ENCODE data around the gene RNF224.

Gene RNF224

DNA sequence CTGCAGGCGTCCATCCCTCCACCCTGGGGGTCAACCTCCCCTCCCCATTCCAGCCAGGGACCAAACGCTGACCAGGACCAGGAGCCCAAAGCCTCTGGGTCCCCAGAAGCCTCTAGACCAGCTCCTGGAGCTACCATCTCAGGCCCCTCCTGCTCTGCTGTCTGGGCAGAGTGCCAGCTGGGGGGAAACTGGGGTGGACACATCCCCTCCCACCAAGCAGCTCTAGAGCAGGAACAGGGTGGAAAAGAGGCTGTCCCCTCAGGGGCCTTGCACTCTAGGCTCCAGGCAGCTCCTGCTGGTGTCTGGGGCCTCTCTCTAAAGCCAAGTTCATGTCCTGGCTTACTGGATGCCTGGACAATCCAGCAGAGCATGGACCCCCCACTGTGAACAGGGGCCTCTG lies 34.4 kb upstream of the RNF224 start:
- no peak for DNase-seq

DNA sequence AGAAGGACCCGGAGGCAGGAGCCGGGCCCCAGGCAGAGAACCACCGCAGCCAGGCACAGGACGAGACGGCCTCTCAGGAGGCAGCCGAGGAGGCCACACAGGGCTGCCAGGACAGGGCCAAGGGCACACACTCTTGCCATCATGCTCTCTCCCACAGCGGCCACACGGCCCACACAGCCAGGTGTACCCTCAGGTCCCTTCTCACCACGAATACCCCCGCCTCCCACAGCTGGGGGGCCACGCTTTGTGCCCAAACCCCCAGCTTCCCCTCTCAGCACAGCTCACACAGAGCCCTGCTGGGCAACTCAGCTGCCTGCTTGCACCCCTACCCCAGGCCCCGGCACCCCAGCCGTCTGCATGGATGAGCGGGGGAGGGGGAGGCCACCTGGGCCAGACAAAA lies 33.5 kb upstream of the RNF224 start:
- DNase-seq: no peak

DNA sequence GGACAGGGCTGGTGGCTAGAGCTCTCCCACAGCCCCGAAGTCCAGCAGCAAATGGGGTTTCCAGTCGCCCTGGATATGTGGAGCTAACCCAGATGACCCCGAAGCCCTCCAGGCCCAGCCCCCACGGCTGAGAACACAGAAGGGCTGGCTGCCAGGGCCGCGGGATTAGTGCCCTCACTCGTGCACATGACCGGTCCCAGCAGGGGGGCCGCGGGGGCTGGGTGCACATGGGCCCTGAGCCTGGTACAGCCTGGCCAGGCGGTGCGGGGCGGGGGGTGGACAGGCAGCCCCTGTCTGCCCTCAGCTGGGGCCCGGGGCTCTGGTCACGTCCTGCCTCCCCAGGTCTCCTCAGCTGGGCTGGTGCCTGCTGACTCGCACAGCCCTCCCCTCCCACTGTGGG lies 32.9 kb upstream of the RNF224 start:
- DNase-seq: no peak

DNA sequence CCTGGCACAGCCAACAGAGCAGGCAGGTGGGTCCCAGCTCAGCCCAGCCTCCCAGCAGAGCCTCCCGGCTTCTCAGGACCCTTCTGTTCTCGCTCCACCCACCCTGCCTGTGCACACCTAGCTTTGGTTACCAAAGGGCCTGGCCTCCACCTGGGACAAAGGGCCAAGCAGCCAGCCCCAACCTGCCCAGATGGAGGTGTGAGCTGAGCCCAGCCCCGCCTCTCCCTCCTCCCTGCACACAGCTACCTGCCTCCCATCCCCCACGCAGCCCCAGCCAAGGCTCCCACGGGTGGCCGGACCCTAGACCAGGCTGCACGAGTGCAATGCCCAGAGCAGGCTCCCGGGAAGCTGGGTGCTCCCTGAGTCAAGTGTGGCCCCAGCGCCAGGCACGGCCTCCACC lies 32.4 kb upstream of the RNF224 start:
- no peak for DNase-seq

DNA sequence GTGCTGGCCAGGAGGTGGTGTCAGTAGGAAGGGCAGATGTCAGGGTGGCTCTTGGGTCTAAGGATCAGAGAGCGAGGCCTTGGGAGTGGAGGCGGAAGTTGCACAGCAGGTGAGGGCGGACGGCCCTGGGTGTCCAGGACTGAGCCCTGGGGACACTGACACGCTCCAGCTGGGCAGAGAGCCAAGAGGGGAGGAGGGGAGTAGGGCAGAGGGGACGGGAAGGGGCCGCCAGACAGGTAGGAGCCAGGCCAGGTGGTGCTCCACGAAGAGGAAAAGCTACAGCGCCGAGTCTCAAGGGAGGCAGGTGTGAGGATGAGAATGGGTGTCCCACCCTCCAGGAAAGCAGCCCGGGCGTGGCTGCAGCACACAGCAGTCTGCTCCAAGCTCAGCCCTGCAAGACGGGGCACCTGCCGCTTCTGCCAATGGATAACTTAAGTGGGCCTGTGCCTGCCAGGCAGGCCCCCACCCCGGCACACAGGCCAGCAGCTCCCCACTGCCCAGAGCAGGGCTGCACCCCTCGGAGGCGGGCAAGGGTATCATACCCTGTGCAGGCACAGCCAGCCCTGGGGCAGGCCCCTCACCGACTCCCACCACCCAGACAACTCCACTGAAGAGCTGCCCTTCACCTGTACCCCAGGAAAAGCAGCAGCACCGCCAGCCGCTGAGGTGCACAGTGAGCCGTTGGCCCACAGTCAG lies 31.6 kb upstream of the RNF224 start:
- DNase-seq: no peak

DNA sequence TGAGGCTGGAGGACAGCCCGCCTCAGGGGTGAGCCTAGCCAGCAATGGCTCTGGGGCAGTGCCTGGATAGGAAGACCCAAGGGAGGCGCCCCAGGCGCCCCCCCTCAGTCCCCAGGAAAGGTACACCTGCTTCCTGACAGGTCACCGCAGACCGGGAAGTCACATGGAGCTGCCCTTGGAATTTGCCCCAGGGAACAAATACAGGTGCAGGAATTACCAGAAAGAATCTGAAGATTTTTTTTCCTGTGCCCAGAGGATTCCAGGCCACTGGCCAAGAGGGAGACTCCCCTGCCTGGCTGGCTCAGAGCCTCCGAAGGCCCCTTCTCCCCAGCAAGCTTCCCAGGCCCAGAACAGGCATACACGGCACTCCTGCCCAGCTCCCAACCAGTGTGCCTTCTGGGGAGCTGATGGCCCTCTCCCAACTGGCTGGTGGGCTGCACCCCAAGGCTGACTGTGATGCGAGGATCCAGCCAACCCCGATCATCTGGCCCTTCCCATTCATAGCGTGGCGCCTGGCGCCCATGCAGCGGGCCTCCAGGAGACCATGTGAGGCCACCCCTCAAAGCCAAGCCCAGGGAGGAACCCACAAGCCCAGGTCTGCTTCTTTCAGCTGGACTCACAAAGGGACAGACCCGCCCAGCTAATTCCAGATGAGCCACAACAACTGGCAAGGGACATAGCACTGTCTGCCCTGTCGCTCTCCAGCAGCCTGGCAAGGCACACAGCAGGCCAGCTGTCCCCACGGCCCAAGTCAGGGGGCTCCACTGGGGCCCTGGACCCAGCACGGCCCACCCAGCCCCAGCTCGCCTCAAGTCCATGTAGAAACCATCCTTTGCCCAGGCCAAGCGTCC lies 29.0 kb upstream of the RNF224 start:
- DNase-seq: no peak

DNA sequence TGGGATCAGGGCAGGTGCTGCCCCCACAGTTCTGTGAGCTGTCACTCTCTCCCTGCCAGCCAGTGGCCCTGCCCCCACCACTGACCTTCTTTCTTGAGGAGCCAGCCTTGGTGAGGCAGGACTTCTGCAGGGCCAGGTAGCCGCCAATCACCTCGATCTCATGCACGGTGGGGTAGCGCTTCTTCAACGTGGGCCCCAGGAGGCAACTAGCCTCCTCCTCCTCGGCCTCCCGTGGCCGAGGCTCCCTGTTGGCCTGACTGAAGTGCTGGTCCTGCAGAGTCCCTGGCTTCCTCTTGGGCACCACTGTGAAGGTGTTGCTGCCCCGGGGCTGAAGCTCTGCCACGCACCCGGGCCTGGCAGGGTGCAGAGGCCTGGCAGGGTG lies 28.4 kb upstream of the RNF224 start:
- no peak for DNase-seq

DNA sequence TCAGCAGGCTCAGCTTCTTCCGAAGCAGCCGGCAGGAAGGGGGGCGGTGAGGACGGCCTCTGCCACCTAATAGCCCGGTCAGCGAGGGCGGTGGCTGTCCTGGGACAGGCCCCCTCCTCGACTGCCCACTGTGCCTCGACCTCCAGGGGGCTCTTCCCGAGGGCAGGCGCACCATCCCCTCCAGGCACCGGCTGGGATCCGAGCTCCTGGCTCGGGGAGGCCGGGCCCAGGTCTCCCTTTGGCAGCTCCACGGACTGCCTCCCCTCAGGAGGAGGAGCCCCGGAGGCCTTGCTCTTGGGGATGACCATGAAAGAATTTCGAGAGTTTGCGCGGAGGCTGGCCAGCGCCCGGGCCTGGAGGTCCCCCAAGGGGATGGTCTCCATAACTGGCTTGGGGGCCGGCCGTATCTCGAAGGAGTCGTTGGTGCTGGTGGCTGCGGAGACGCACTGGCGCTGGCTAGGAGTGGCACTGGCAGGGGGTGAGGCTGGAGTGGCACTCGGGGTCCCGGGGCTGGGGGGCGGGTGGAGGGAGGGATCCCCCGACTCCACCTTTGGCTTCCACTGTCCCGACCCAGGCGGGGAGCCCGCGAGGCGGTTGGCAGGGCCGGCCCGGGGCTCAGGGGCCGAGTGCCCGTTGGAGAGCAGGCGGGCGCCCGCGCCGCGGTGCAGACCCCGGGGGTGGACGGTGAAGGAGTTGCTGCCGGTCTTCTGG lies 27.7 kb upstream of the RNF224 start:
- DNase-seq: no peak

DNA sequence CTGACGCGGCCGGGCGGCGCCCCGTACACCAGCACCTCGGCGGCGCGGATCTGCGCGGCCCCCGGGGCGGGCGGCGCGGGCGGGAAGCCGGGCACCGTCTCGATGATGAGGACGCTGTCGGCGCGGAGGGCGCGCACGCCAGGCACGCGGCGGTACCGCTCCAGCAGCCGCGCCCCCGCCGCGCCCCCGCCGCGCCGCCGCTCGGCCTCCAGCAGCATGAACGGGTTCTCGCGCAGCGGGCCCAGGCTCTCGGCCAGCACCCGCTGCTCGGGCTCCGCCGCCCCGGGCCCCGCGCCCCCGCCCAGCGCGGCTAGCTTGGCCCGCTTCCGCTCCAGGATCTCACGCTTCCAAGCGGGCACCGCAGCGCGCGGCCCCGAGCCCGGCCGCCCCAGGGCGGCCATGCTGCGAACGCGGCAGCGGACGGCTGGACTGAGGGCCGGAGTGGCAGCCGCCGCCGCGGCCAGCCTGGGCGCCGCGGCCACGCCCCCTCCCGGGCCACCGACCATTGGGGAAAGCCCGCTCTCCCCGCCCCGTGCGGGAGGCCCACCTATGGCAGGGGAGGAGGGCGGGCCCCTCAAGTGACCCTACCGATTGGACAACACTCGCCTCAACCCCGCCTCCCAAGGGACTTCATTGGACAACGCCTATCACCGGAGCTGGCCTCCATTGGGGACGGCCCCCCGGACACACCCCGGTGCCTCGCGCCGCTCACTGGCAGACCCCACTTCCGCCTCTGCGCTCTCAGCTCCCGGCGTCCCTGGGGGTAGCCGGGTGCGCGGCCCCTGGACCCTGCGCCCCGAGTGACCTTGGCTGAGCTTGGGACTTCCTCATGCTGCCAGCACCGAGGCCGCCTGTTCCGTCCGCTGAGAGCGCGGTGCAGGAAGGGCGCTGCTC lies 26.7 kb upstream of the RNF224 start, which contains the start of gene TPRN:
TSS of gene TPRN (minus strand) at position 431 of the 894 bp plus-strand sequence. CDS start at position 401, 30 bp downstream.
- peak; percentile 99 for DNase-seq

DNA sequence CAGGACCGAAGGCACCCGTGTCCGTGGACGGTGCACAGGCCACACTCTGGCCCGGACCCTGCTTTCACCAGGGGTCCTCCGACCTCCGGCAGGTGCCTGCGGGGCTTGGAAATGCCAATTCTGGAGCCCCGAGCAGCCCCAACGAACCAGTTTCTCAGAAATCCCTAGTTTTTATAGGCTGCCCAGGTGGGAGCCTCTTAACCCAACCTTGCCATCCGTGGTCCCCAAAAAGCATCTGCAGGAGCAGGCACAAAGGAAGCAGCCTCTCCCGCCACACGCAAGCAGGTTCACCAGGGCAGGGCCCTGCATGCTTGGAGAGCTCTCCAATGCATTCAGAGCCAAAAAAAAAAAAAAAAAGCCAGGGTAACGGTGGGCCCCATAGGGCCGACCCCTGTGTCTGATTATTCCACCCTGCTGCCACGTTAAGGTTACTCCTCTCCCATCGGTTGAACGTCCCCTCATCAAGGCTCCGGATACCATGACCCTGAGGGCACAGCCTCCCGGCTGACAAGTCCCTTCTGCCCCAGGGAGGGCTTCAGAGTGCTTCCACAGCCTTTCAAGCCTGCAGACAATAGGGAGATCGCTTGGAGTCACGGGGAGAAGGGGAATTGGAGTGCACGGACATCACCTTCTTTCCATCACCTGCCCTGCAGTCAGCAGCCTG lies 26.0 kb upstream of the RNF224 start:
- DNase-seq: no peak

DNA sequence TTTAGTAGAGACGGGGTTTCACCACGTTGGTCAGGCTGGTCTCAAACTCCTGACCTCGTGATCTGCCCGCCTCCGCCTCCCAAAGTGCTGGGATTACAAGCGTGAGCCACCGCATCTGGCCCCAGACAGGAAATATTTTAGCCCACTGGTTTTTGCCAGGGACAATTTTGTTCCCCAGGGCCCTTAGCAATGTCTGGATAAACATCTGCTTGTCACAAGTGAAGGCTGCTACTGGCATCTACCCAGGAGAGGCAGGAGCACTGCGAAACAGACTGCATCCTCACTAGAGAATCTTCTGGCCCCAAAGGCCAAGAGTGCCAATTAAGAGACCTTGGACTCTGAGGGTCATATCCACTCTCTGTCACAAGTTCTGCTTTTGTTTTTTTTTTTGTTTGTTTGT lies 24.3 kb upstream of the RNF224 start:
- no peak for DNase-seq

DNA sequence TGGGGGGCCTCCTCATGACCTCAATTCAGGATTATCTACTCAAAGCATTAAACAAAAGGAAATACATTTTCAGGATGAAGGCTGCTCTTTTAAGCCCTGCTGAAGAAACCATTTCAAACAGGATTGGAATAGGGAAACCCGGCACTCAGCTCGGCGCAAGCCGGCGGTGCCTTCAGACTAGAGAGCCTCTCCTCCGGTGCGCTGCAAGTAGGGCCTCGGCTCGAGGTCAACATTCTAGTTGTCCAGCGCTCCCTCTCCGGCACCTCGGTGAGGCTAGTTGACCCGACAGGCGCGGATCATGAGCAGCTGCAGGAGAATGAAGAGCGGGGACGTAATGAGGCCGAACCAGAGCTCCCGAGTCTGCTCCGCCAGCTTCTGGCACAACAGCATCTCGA lies 22.6 kb upstream of the RNF224 start:
- no peak for DNase-seq

DNA sequence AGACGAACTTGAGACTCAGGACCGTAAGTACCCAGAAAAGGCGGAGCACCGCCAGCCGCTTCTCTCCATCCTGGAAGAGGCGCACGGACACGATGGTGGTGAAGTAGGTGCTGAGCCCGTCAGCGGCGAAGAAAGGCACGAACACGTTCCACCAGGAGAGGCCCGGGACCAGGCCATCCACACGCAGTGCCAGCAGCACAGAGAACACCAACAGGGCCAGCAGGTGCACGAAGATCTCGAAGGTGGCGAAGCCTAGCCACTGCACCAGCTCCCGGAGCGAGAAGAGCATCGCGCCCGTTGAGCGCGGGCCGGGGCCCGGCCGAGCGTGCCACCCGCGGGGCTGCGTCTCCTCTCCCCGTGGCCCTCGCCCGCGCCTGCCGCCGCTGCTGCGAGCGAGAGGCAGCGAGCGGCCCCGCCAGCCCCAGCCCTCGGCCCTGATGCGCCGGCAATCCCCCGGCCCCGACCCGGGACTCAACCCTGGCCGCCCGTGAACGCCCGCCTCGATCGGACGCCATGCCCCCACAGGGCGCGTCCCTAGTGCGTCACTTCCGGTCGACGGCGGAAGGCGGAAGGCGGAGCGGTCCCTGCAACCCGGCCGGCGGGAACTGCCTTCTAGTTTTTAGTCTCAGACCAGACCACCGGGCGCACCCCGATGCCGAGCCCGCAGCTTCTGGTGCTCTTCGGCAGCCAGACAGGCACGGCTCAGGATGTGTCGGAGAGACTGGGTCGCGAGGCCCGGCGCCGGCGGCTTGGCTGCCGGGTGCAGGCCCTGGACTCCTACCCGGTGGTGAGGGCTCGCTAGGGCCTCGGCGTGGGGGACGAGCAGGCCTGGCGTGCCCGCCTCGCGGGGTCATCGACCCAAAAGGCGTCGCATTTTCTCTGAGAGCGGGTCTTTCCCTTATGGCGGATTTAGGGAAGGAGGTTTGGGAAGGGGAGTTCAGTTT lies 21.9 kb upstream of the RNF224 start, which contains the start of the genes NDOR1 and TMEM203:
TSS of gene NDOR1 (plus strand) at position 575 of the 944 bp plus-strand sequence. CDS start at position 653, 78 bp downstream.
TSS of gene TMEM203 (minus strand) at position 523 of the 944 bp plus-strand sequence. CDS start at position 289, 234 bp downstream.
- peak; percentile 98 for DNase-seq

DNA sequence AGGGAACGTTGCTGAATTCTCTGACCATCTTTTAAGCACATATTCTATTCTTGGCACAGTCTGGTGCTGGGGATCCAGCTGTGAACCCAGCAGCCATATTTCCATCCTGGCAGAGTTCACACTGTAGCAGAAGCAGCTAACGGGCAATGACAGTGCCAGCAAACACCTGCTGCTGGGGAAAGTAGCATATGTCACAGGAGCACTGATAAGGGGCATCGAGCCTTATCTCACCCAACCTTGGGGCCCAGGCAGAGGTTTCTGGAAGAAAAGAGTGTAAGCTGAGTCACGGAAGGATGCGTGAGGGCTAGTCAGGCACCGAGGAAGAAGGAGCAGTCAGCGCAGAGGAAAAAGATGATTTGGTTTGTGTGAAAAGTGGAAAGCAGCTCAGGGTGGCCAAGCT lies 20.7 kb upstream of the RNF224 start:
- no peak for DNase-seq

DNA sequence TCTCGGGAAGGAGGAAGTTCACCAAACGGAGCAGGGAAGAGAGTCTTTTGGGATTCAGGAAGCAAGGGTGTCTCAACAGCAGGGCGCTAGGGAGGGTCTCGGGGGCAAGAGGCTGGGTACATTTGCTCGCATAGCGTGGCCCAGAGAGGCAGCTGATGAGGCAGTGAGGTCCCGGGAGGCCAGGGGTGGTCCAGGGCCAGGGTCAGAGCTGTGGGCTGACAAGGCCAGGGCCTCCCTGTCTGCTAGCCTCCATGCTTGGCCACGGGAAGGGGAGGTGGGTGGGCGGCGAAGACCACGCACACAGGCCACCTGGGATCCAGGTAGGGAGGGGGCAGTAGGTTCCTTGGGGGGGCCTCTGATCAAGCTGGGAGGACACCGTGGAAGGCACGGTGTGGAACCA lies 15.8 kb upstream of the RNF224 start:
- DNase-seq: no peak

DNA sequence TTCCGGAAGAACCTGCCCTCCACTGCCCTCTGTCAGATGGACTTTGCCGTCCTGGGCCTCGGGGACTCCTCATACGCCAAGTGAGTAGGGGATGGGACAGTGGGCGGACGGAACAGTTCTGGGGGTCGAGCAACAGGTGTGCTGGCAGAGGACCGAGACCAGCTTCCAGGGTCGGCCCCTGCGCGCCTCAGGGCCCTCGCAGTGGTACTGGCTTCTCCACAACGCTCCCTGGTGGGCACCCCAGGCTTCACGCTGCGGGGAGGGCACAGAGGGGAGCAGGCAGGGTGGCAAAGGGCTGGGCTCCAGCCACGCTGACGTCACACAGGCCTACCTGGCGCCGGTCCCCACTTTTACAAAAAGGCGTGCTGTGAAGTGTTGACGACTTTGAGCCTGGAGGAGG lies 14.8 kb upstream of the RNF224 start:
- no peak for DNase-seq

DNA sequence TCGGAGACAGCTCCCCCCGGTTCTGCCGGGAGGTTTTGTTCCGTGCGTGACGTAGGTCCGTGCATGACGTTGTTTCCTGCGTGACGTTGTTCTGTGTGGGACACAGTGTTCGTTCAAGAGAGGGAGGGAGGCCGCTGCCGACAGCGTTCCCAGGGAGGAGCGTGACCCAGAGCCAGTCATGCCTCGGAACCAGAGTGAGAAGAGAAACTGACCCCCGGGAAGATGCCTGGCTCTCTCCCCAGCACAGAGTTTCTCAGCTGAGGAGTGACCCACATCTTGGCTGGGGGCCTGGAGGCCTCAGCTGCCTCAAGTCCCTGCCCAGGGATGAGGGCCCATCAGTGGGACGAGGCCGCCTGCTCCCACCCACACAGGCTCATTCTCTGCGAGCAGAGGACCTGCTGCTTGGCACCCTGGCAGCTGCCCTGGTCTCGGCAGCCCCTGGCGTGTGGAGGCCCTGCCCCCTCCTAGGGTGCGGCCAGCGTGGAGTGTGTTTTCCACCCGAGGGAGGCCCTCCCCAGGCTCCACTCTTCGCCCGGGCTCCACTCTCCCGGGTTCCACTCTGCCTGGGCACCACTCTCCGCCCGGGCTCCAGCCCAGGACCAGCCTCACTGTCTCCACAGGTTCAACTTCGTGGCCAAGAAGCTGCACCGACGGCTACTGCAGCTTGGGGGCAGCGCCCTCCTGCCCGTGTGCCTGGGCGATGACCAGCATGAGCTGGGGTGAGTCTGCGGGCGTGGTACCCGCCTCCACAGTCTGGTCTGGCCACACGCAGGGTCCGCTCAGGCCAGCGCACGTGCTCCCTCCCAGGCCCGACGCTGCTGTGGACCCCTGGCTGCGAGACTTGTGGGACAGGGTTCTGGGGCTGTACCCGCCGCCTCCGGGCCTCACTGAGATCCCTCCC lies 13.9 kb upstream of the RNF224 start:
- no peak for DNase-seq

DNA sequence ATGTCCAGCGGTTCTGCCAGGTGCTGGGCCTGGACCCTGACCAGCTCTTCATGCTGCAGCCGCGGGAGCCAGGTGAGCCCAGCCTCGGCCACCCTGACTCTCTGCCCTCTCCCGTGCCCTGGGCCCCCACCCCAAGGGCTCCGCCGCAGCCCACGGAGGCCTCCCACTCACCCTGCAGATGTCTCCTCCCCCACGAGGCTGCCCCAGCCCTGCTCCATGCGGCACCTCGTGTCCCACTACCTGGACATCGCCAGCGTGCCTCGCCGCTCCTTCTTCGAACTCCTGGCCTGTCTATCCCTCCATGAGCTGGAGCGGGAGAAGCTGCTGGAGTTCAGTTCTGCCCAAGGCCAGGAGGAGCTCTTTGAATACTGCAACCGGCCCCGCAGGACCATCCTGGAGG lies 12.7 kb upstream of the RNF224 start:
- DNase-seq: no peak

DNA sequence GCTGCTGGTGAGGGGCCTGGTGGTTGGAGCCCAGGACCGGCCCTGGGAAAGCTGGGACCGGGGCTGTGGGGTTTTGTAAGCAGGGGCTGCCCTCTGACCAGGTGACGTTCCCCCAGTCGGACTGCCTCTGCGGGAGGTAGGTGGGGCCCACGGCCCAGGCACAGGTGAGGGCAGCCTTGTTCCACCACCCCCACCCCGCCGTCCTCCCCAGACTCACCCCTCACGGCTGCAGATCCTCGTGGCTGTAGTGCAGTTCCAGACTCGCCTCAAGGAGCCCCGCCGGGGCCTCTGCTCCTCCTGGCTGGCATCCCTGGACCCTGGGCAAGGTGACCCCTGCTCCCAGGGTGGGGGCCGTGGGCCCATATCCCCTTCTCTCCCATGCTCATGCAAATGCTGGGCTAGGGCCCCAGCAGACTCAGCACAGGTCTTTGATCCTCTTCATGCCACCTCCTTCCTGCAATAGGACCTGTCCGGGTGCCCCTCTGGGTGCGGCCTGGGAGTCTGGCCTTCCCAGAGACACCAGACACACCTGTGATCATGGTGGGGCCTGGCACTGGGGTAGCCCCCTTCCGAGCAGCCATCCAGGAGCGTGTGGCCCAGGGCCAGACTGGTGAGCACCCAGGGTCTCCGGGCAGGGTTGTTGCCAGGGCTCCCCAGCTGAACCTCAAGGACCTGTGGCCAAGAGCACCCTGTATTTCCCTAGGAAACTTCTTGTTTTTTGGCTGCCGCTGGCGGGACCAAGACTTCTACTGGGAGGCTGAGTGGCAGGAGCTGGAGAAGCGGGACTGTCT lies 11.9 kb upstream of the RNF224 start:
- DNase-seq: no peak

Measured in stimulated activated CD8-positive, alpha-beta memory T cell treated with anti-CD3 and anti-CD28 coated beads, Interleukin-4, amount 100 ng/mL, for 48 hours (primary cell).